Measurements from ENCODE around the gene ITGB4. TPM values are rescaled to one million over a fixed set of nuclear protein-coding genes. Genes with fewer than 3 reads are reported as not detected.
"Not testable (repeated sequence)": the region's sequence is repeated elsewhere in the genome, so short reads cannot be mapped to it uniquely, and the experiment has no call there.

The ITGB4 gene
- total and polyA plus RNA-seq, 9 donors, result 3.3 to 55.6 (median 12.8) TPM

- TF ChIP-seq EP300 (IDR thresholded peaks at IDR 0.05) (no peak), CTCF (IDR thresholded peaks at IDR 0.05) (no peak), POLR2A (IDR thresholded peaks at IDR 0.05) (no peak)
- DNase-seq, result no peak
- H3K9me3 ChIP-seq, result no peaks in the 10 kb centered on the region
- H3K36me3 ChIP-seq, result no peaks in the 10 kb centered on the region
- H3K27me3 ChIP-seq, result no peaks in the 10 kb centered on the region
- no peak overlapping the region for H3K27ac ChIP-seq
- intact Hi-C loops (cut with DNase I), result no loop called here
- H3K4me3 ChIP-seq, result no peak overlapping the region
- peaks cover 3% of the 10 kb centered on the region for H3K4me1 ChIP-seq (ENCODE audit: insufficient read depth)
- 83 to 89% (median 88%) methylated on average over 35 to 41 of the region's 41 CpGs for WGBS, 3 donors
Measured at GRCh38 chr17:75758131-75758905, 37.1 kb downstream of the ITGB4 start.

- Histone ChIP-seq H3K4me3 (no peak overlapping the region), H3K4me1 (ENCODE audit: insufficient read depth) (peaks cover 9% of the 10 kb centered on the region), H3K36me3 (no peaks in the 10 kb centered on the region), H3K27me3 (no peaks in the 10 kb centered on the region), H3K9me3 (no peaks in the 10 kb centered on the region), H3K27ac (no peak overlapping the region)
- intact Hi-C loops (cut with DNase I), result no loop called here
- no peak for TF ChIP-seq CTCF (IDR thresholded peaks at IDR 0.05)
- no peak for TF ChIP-seq POLR2A (IDR thresholded peaks at IDR 0.05)
- no peak for TF ChIP-seq EP300 (IDR thresholded peaks at IDR 0.05)
- DNase-seq, result no peak
- WGBS, 3 donors, result 76 to 95% (median 78%) methylated on average over 3 of the region's 3 CpGs
Measured at GRCh38 chr17:75759457-75759856, 38.2 kb downstream of the ITGB4 start.

- H3K27ac ChIP-seq; intact Hi-C loops (cut with DNase I); DNase-seq; H3K27me3 ChIP-seq; H3K4me3 ChIP-seq; H3K9me3 ChIP-seq; H3K36me3 ChIP-seq: not testable (repeated sequence)
- H3K4me1 ChIP-seq (ENCODE audit: insufficient read depth), result peaks cover 11% of the 10 kb centered on the region
- 94 to 96% (median 95%) methylated on average over 6 of the region's 6 CpGs for WGBS, 3 donors
Measured at GRCh38 chr17:75759978-75760640, 38.9 kb downstream of the ITGB4 start.

GRCh38 chr17:75762513-75763268 lies 41.4 kb downstream of the ITGB4 start:
- Histone ChIP-seq H3K27ac (no peak overlapping the region), H3K36me3 (no peaks in the 10 kb centered on the region), H3K4me3 (no peak overlapping the region), H3K9me3 (no peaks in the 10 kb centered on the region), H3K4me1 (ENCODE audit: insufficient read depth) (peaks cover 11% of the 10 kb centered on the region), H3K27me3 (no peaks in the 10 kb centered on the region)
- no peak for TF ChIP-seq POLR2A (IDR thresholded peaks at IDR 0.05)
- TF ChIP-seq EP300 (IDR thresholded peaks at IDR 0.05), result no peak
- no peak for TF ChIP-seq CTCF (IDR thresholded peaks at IDR 0.05)
- intact Hi-C loops (cut with DNase I), result no loop called here
- DNase-seq, result no peak
- WGBS, 3 donors, result 93% methylated on average over 27 of the region's 27 CpGs

Measured in ovary (tissue), 9 donors.